NOMO-1 treated with dmso at 0.1 percent for 144 hours (cell line): Measurements from ENCODE around the gene OR4D10.

ENCODE experiments used
- DNase-seq: peaks from one replicate; lab custom pipeline; 2025; ENCODE audit not compliant: unreplicated experiment; lab: John Stamatoyannopoulos, UW

OR4D10 gene

GRCh38 chr11:59523541-59523940 is 50.4 kb downstream of the OR4D10 start:
- no peak for DNase-seq

- DNase-seq: no peak
Measured at GRCh38 chr11:59528711-59529110, 55.6 kb downstream of the OR4D10 start.
